Pancreas (tissue), 10 donors: ENCODE measurements around the gene PAPPA. TPM values are rescaled to one million over a fixed set of nuclear protein-coding genes. Genes with fewer than 3 reads are reported as not detected.

ENCODE experiments used
- ATAC-seq, 4 donors: fragments of 200-7000 bp; cut with Tn5 transposase; one replicate each; pipeline versions ENCODE4 v1.8.0 to v1.9.1; 2020; ENCODE audit warnings: mild to moderate bottlenecking in 4 of 4, moderate library complexity in 4 of 4
- DNase-seq, 6 donors: peaks; one replicate each; pipeline ENCODE4 v3.0.0-alpha.2; 2020
- FAIRE-seq: peaks from 2 replicates; lab custom pipeline; 2012; peaks lifted over from hg19 to GRCh38; lab: Jason Lieb, UNC
- H3K27ac ChIP-seq, 4 donors: fragments of 200-600 bp; sonication (generic); 1 replicate in 3 of 4; 2 replicates in 1 of 4; pipeline versions ENCODE4 v1.5.0 to v1.8.0; 2020
- H3K27me3 ChIP-seq, 4 donors: fragments of 200-600 bp; one replicate each; pipeline ENCODE4 v1.8.0; 2021
- H3K36me3 ChIP-seq, 3 donors: fragments of 200-600 bp; sonication (generic) in 1 of 3; one replicate each; pipeline versions ENCODE4 v1.5.0 to v1.8.0; 2020 to 2021
- H3K4me1 ChIP-seq, 3 donors: fragments of 200-600 bp; one replicate each; pipeline ENCODE4 v1.8.0; 2021
- H3K4me3 ChIP-seq, 4 donors: fragments of 200-600 bp; sonication (generic) in 2 of 4; one replicate each; pipeline versions ENCODE4 v1.5.0 to v1.8.0; 2020 to 2021
- H3K9me3 ChIP-seq, 4 donors: fragments of 200-600 bp; one replicate each; pipeline ENCODE4 v1.8.0; 2021
- WGBS, 2 donors: extraction: QIAGEN DNeasy Blood & Tissue Kit; methylation state at CpG; one replicate each; pipeline ENCODE4 v1.1.7; 2013; 5-methylcytosine and 5-hydroxymethylcytosine counted together
- intact Hi-C, 3 donors: fragments of 100-400 bp; cut with DNase I; formaldehyde crosslinking; loops; one replicate each; pipeline versions ENCODE4 v1.11.1 to v1.14.2; 2022
- polyA plus RNA-seq, 2 donors: library from polyadenylated mRNA; stranded (reverse); fragments of 200-250 nt; gene quantifications; one replicate each; pipeline ENCODE4 v1.2.3, GENCODE V29; 2013
- total RNA-seq, 6 donors: library from RNA; stranded (reverse); fragmentation: NEBNext Ultra II Directional in 4 of 6; extraction: Animal tissue kit (Norgen Biotek cat#: 25700) in 4 of 6; gene quantifications; one replicate each; pipeline versions ENCODE4 v1.2.1 to v1.2.4, GENCODE V29; 2021 to 2023
- TF ChIP-seq, protein P1 (sequence below), 4 donors: fragments of 200-600 bp; sonication (generic) in 3 of 4; IDR thresholded peaks; one replicate each; pipeline versions ENCODE4 v1.5.0 to v1.8.0; 2021; ENCODE audit warnings: antibody characterized with exemption in 4 of 4
- donor health status: healthy with polysubstance abuse.
- donor health status: DM: no; HTN: no; CAD: no; lungs with moderate emphysema.
- donor health status: DM: no; HTN: no; CAD: no.
- donor health status: control.
- donor health status: control.
- donor health status: Bipolar disorder and iron deficiency.
- donor health status: DM: yes; HTN: yes; CAD: no.
- donor health status: DM: no; HTN: no; CAD: no.
- donor health status: DM: no; HTN: no; CAD: no.
- donor health status: DM: yes; HTN: yes; CAD: no.

PAPPA gene
- total and polyA plus RNA-seq, 8 donors = 0.11 to 3.4 (median 0.76) TPM

DNA sequence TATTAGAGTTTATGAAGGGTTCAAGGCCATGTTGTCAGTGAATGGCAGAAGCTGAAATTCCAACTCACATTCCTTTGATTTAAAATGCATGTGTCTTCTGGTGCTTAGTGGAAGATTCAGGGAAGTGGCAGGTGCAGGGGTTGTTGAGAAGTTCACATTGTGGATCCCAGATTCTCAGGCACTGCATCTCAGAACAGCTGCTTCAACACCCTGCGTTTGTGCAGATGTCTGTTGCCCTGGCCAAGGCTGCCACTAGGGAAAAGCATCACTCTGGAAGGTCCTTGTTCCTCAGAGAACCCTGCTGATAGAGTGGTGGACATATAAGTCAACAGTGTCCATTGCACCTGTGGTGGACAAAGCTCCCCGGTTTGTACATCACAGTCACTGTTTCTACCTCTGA lies 162.7 kb downstream of the PAPPA start:
- 68 to 81% methylated on average over 2 of the region's 2 CpGs for WGBS, 2 donors
- no peaks in the 10 kb centered on the region for H3K36me3 ChIP-seq
- FAIRE-seq (no peak), ATAC-seq (no peak), DNase-seq (no peak)
- no peaks in the 10 kb centered on the region for H3K9me3 ChIP-seq
- intact Hi-C loops = no loop called here
- no peaks in the 10 kb centered on the region for H3K4me1 ChIP-seq
- TF ChIP-seq, protein P1, sequence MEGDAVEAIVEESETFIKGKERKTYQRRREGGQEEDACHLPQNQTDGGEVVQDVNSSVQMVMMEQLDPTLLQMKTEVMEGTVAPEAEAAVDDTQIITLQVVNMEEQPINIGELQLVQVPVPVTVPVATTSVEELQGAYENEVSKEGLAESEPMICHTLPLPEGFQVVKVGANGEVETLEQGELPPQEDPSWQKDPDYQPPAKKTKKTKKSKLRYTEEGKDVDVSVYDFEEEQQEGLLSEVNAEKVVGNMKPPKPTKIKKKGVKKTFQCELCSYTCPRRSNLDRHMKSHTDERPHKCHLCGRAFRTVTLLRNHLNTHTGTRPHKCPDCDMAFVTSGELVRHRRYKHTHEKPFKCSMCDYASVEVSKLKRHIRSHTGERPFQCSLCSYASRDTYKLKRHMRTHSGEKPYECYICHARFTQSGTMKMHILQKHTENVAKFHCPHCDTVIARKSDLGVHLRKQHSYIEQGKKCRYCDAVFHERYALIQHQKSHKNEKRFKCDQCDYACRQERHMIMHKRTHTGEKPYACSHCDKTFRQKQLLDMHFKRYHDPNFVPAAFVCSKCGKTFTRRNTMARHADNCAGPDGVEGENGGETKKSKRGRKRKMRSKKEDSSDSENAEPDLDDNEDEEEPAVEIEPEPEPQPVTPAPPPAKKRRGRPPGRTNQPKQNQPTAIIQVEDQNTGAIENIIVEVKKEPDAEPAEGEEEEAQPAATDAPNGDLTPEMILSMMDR (IDR thresholded peaks at IDR 0.05) = no peak
- H3K27ac ChIP-seq = no peak overlapping the region
- no peak overlapping the region for H3K4me3 ChIP-seq
- H3K27me3 ChIP-seq = no peaks in the 10 kb centered on the region

DNA sequence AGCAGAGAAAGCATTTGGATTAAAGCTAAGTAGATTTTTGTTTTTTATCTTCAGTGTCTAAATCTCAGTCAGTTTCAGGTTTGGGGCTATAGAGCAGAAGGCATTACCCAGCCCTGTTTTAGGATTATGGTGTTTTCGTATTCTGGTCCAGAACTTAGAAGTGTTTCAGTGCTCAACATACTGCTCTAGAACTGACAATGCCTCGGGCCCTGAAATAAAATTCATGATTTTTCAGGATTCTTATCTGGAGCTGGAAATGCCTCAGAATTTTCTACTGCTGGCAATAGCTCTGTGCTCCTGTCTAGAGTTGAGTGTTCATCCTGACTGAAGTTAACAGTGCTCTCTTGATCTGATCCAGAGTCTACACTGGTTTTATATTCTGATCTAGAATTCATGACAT lies 163.9 kb downstream of the PAPPA start:
- no peaks in the 10 kb centered on the region for H3K9me3 ChIP-seq
- H3K27me3 ChIP-seq = no peaks in the 10 kb centered on the region
- ATAC-seq = no peak
- no peak for FAIRE-seq
- DNase-seq = no peak
- H3K27ac ChIP-seq = no peak overlapping the region
- TF ChIP-seq, protein P1 (IDR thresholded peaks at IDR 0.05) = no peak
- WGBS, 2 donors = 80 to 82% methylated on average over 2 of the region's 2 CpGs
- intact Hi-C loops = no loop called here
- no peaks in the 10 kb centered on the region for H3K4me1 ChIP-seq
- H3K4me3 ChIP-seq = no peak overlapping the region
- no peaks in the 10 kb centered on the region for H3K36me3 ChIP-seq

DNA sequence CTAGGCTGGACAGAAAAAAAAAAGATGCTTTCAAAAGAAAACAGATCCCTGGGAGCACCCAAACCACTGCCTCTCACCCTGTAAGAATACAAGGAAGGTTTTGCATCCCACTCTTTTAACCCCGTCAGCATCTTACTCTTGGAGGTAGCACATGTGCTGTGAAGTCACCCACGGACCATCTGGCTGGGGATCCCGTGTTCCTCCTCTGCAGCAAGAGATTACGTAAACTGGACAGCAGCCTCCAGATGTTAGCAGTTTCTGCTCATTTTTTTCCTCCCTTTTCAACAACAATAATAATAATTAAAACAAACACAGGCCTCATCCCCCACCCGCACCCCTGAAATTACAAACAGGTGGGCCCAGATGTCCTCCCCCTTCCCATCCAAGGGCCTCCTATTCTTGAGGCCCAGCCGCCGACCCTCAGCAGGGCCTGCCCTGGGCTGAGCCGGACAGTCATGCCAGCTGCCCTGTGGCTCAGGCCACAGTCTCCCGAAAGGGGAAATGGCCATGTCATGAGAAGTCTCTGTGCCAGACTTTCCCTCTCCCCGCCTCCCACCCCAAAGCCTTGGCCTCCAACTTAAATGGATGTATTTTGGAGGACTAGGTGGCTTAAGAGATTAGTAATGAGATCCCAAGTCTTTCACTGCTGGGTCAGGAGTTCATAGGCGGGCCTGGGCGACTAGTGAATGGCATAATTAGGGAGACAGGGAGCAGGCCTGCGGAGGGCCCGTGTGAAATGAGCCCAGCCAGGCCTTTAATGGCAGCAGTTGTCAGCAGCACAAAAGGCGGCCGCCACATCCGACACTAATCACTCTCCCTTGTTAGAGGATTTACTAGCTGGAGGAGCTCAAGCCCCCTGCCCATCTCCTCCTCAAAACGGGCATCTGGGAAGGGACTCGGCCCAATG lies 165.1 kb downstream of the PAPPA start:
- H3K4me3 ChIP-seq = no peak overlapping the region
- 88 to 94% methylated on average over 19 of the region's 19 CpGs for WGBS, 2 donors
- no peaks in the 10 kb centered on the region for H3K36me3 ChIP-seq
- no peaks in the 10 kb centered on the region for H3K27me3 ChIP-seq
- H3K9me3 ChIP-seq = no peaks in the 10 kb centered on the region
- TF ChIP-seq, protein P1 (IDR thresholded peaks at IDR 0.05) = no peak
- ATAC-seq = peak in 2 of 4 donors; percentile 31 to 40
- no peak for FAIRE-seq
- no peak overlapping the region for H3K27ac ChIP-seq
- intact Hi-C loops = no loop called here
- no peak for DNase-seq
- H3K4me1 ChIP-seq = no peaks in the 10 kb centered on the region

DNA sequence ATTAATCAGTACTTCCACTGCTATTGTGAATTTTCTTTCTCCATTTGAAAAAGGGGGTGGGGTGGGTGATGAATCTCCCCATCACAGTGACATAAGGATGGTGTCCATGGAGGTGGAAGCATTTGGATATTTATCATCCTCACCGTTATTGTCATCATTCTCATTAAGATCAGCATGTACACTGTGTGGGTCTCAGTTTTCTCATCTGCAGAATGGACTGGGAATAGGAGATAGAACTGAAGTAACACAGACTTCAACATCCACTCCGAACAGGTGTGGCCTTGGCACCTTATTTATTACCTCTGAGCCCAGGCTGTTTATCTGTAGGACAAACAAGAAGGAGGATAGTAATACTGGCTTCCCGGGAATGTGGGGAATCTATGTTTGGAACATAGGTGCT lies 165.9 kb downstream of the PAPPA start:
- H3K4me1 ChIP-seq = no peaks in the 10 kb centered on the region
- WGBS, 2 donors = 71 to 73% methylated on average over 3 of the region's 3 CpGs
- no peaks in the 10 kb centered on the region for H3K27me3 ChIP-seq
- no peak for DNase-seq
- TF ChIP-seq, protein P1 (IDR thresholded peaks at IDR 0.05) = no peak
- no peaks in the 10 kb centered on the region for H3K9me3 ChIP-seq
- ATAC-seq = no peak
- no peak for FAIRE-seq
- intact Hi-C loops = no loop called here
- H3K27ac ChIP-seq = no peak overlapping the region
- no peaks in the 10 kb centered on the region for H3K36me3 ChIP-seq
- H3K4me3 ChIP-seq = no peak overlapping the region

DNA sequence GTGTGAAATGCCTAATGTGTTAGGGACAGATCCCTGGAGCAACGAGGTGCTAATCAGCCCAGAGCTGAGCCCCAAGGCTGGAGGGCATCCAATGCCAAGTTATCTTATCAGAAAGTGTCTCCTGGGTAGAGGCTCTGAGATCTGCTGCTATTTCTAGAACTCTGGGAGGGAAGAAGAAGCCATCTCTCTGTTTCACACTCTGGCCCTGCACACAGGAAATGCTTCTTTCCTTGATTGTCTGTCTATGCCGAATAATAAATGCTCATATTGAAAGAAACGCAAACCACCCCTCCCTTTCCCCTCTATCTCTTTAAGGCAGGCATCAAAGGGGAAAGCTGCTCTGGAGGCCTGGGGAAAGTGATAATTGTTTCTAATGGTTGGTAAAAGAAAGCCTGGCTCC lies 166.7 kb downstream of the PAPPA start:
- FAIRE-seq (no peak), ATAC-seq (no peak), DNase-seq (no peak)
- Histone ChIP-seq H3K9me3 (no peaks in the 10 kb centered on the region), H3K4me3 (no peak overlapping the region), H3K36me3 (no peaks in the 10 kb centered on the region), H3K27ac (no peak overlapping the region), H3K4me1 (no peaks in the 10 kb centered on the region), H3K27me3 (no peaks in the 10 kb centered on the region)
- intact Hi-C loops = no loop called here
- TF ChIP-seq, protein P1 (IDR thresholded peaks at IDR 0.05) = no peak
- 45 to 47% methylated on average over 3 of the region's 3 CpGs for WGBS, 2 donors
